CD4-positive, alpha-beta T cell treated with Interleukin-6 for 4 hours (primary cell): ENCODE data around the gene HSPA8.

Source experiments
- DNase-seq: peaks from one replicate; pipeline ENCODE4 v3.0.0-alpha.2; 2020; ENCODE audit warnings: mixed read lengths

HSPA8 gene

GRCh38 chr11:123046473-123047259 lies 15.3 kb downstream of the HSPA8 start:
- no peak for DNase-seq

DNA sequence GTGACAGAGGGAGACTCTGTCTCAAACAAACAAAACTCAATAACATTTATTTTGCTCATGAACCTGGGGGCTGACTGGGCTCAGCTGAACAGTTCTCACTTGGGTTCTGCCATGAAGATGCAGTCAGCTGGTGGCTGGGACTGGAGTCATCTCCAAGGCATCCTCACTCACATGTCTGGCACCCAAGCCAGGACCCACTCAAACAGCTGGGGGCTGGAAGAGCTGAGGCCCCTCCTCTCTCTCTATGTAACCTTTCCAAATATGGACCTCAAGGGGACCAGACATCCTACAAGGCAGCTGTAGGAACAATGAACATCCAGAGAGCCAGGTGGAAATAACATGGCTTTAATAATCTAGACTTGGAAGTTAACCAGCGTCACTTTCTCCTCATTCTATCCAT lies 16.8 kb downstream of the HSPA8 start:
- DNase-seq: no peak

- DNase-seq: no peak
Measured at GRCh38 chr11:123041185-123041584, 20.8 kb downstream of the HSPA8 start.

DNA sequence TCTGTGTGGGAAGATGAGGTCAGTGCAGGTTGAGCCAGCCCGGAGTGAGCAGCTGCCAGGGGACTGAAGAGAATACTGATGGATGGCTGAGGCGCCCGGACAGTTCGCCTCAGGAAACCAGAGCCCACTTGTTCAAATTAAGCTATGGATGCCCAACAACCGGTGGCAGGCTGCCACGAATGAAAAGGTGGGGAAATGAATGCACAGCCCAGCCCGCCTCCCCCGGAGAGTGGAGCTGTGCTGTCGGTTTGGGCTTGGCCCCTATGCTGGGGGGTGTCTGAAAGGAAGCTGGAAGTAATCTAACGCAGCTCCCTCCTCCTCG lies 21.9 kb downstream of the HSPA8 start:
- no peak for DNase-seq

- no peak for DNase-seq
Measured at GRCh38 chr11:123035831-123036230, 26.1 kb downstream of the HSPA8 start.

DNA sequence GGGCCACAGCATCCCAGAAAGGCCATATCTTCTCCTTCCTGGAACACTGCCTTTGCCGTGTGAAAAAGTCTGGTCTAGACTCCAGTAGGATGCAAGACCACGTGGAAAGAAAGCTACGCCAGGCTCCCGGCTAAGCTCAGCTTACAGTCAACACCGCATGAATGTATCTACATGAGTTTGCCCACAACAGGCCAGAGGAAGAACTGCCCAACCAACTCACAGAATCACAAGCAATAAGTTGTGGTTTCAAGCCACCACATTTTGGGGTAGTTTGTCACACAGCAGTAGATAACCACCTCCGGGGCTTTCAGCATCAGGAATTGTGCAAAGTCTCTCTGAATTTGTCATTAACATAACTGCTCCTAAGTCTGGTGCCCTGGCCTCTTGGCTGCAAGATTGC lies 27.3 kb downstream of the HSPA8 start:
- DNase-seq: no peak

DNA sequence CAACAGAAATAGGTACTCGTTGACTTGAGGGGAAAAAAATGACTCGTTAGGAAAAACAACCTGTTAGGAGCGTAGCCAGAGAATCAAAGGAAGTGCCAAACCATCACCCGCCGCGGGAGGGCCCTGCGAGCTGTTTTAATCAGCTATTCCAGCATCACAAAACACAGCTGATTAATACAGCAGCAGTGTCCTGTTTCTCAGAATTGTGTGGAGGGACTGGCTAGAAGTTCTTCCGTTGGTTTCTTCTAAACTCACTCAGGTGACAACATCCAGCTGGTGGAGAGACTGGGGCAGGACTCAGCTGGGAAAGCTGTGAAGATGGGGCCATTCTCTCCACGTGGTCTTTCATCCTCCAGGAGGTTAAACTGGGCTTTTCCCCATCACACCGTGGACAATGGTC lies 28.0 kb downstream of the HSPA8 start:
- peak; percentile 16 for DNase-seq

DNA sequence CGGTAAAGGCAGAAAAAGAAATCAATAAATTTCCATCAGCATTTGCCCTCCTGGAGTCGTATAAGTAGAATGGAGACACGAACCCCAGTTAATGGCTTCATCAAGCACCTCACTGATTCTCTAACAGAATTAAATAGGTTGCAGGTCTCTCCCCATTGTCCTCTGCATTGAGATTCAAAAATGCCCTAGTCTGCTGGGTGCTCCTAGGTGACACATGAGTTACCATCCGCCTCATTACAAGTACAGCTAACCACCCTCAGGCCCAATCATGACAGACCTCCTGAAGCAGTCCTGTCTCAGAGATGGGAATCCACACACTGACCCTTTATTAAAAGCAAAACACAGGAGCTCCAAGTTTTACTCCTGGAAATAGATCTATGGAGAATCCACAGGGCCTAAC lies 31.4 kb downstream of the HSPA8 start:
- no peak for DNase-seq

GRCh38 chr11:123020968-123021367 lies 41.0 kb downstream of the HSPA8 start:
- DNase-seq: peak; percentile 36

DNA sequence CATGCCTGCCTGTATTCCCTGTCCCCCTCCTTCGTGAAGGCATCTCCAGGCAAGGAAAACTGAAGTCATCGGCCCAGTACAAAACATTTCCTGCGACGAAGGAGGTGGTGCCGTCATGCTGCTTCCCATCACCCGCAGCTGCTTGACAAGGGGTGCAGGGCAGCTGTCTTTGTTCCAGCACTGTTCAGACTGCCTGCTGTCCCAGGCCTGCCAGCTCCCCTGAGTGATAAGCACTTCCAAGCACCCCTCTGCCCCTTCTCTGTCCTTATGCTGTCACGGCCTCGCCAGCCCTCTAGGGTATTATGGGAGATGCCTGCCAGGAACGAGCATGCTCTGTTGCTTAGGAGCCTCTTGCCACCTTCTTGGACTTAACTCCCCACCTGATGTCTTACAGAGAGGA lies 43.2 kb downstream of the HSPA8 start:
- DNase-seq: no peak

DNA sequence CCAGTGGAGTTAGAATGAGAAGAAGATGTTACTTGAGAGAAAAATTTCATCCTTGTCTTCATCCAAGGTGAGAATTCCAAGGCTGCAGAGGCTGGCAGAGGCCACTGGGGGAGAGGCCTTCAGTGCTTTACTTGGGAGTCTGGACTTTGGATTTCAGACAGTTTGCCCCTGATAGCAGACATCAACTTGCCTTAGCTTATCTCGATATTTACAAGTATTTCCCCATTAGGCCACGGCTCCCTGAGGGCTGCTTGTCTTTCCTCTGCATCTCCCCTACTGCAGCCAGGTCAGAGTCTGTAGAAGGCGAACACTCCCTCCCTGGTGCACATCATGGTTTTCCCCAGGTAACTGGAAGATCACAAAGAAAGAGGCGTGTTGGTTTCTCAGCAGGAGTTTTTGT lies 50.4 kb downstream of the HSPA8 start:
- DNase-seq: no peak
